ENCODE data around the gene RUNDC1. TPM values are rescaled to one million over a fixed set of nuclear protein-coding genes. Genes with fewer than 3 reads are reported as not detected.

The RUNDC1 gene
- total and polyA plus RNA-seq, 5 donors from 2014 or later, result 10.6 to 15.2 (median 14.1) TPM

DNA sequence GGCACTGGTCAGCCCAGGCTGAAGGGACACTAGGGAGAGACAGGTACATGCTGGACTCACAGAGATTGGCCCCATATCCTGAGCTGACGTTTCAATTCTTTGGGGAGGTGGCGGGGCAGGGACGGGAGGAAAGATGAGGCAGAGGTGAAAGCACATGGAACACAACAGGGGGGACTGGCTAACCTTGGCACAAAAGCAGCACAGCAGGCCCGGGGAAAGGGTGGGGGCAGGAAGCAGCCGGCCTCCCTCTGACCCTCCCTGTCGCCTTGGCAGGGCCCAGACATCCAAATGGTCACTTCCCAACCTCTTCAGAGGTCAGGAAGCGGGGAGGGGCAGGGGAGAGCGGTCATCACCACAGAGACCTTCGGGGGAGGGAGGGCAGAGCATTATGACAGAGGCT lies 35.2 kb downstream of the RUNDC1 start:
- no peak for ATAC-seq (ENCODE audit: low read depth in 2 of 2)
- Histone ChIP-seq H3K9me3 (ENCODE audit: control insufficient read depth in 2 of 2, low read length in 2 of 2) (no peaks in the 10 kb centered on the region), H3K4me1 (ENCODE audit: control insufficient read depth, insufficient read depth, low read length, poor library complexity, severe bottlenecking) (no peaks in the 10 kb centered on the region), H3K4me3 (ENCODE audit: low read depth, low read length) (no peak overlapping the region), H3K27ac (ENCODE audit: insufficient read depth, low read length, poor library complexity, severe bottlenecking) (no peak overlapping the region), H3K36me3 (ENCODE audit: control insufficient read depth, insufficient read depth, low read length) (peaks cover 25% of the 10 kb centered on the region), H3K27me3 (ENCODE audit: control insufficient read depth, insufficient read depth, low read length) (no peaks in the 10 kb centered on the region)
- Mint-ChIP-seq H3K4me1 (peaks cover 7 to 37% (median 17%) of the 10 kb centered on the region in 4 donors), H3K9me3 (no peaks in the 10 kb centered on the region), H3K27me3 (no peaks in the 10 kb centered on the region), H3K27ac (peak overlapping the region in 1 of 3 donors; percentile 62), H3K36me3 (peaks cover 17% of the 10 kb centered on the region), H3K4me3 (peak overlapping the region in 1 of 4 donors; percentile 11)
- DNase-seq, result no peak

DNA sequence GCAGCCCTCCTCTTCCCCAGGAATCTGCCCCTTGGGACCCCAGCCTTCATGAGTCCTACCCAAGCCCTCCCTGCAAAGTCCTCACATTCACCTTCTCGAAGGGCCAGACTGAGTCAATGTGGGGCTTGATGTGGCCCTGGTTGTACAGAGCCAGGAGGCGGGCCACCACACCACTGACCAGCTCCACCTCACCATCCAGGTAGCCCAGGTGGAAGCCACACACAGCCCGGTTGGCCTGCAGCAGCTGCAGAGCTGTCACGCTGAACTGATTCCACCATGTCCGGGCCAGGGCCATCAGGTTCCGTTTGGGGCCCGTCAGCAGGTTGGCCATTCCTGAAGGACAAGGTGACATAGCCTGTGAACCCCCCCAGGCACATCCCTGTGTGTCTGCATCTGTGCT lies 35.9 kb downstream of the RUNDC1 start:
- H3K4me3 Mint-ChIP-seq, result no peak overlapping the region
- no peaks in the 10 kb centered on the region for H3K9me3 ChIP-seq (ENCODE audit: control insufficient read depth in 2 of 2, low read length in 2 of 2)
- no peaks in the 10 kb centered on the region for H3K4me1 ChIP-seq (ENCODE audit: control insufficient read depth, insufficient read depth, low read length, poor library complexity, severe bottlenecking)
- H3K27ac ChIP-seq (ENCODE audit: insufficient read depth, low read length, poor library complexity, severe bottlenecking), result no peak overlapping the region
- peaks cover 17% of the 10 kb centered on the region for H3K36me3 Mint-ChIP-seq
- H3K27ac Mint-ChIP-seq, result no peak overlapping the region
- no peak overlapping the region for H3K4me3 ChIP-seq (ENCODE audit: low read depth, low read length)
- no peaks in the 10 kb centered on the region for H3K27me3 Mint-ChIP-seq
- H3K9me3 Mint-ChIP-seq, result peaks cover 0 to 1% (median 0%) of the 10 kb centered on the region in 7 donors
- H3K27me3 ChIP-seq (ENCODE audit: control insufficient read depth, insufficient read depth, low read length), result no peaks in the 10 kb centered on the region
- no peak for DNase-seq
- H3K4me1 Mint-ChIP-seq, result peaks cover 6 to 38% (median 13%) of the 10 kb centered on the region in 4 donors
- peaks cover 25% of the 10 kb centered on the region for H3K36me3 ChIP-seq (ENCODE audit: control insufficient read depth, insufficient read depth, low read length)
- no peak for ATAC-seq (ENCODE audit: low read depth in 2 of 2)

DNA sequence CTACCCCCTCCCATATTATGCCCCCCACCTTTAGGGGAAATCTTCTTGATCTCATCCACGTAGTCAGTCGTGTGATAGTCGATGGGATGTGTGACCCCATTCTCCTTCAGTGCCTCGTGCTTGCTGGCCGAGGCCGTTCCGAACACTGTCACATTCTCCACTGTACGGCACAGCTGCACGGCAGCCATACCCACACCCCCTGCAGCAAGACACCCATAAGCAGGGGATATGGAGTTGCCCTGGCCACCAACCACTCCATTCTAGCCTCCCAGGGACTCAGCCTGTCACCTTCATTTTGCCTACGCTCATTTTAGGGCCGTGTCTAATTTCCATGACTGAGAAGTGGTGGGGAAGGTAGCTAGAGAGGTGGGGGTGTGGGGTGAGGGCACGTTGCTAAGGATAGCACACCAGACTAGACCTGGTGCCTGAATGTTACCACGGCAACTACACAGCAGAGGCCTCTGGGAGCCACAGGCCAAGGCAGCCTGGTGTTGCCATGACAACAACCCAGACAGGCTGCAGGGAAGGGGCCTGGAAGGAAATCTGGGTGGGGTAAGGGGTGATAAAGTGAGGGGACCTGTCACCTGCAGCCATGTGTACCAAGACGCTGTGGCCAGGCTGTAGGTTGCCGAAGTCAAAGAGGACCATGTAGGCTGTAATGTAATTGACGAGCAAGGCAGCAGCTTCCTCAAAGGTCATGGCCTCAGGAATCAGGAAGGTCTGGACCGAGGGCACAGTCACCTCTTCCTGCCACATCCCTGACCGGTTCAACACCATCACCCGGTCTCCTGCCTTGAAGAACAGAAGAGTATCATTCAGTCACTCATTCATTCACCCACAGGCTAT lies 37.9 kb downstream of the RUNDC1 start:
- H3K4me3 ChIP-seq (ENCODE audit: low read depth, low read length), result no peak overlapping the region
- no peak overlapping the region for H3K27ac ChIP-seq (ENCODE audit: insufficient read depth, low read length, poor library complexity, severe bottlenecking)
- no peaks in the 10 kb centered on the region for H3K27me3 ChIP-seq (ENCODE audit: control insufficient read depth, insufficient read depth, low read length)
- no peaks in the 10 kb centered on the region for H3K9me3 ChIP-seq (ENCODE audit: control insufficient read depth in 2 of 2, low read length in 2 of 2)
- H3K4me1 Mint-ChIP-seq, result peaks cover 0 to 39% (median 9%) of the 10 kb centered on the region in 4 donors
- H3K9me3 Mint-ChIP-seq, result peaks cover 0 to 1% (median 0%) of the 10 kb centered on the region in 7 donors
- peak; percentile 25 to 41 for ATAC-seq (ENCODE audit: low read depth in 2 of 2)
- H3K4me3 Mint-ChIP-seq, result peak overlapping the region in 2 of 4 donors; percentile 52 to 94
- peak in 2 of 3 donors; percentile 15 to 21 for DNase-seq
- H3K27me3 Mint-ChIP-seq, result no peaks in the 10 kb centered on the region
- peaks cover 17% of the 10 kb centered on the region for H3K36me3 ChIP-seq (ENCODE audit: control insufficient read depth, insufficient read depth, low read length)
- H3K36me3 Mint-ChIP-seq, result peaks cover 10% of the 10 kb centered on the region
- peaks cover 7% of the 10 kb centered on the region for H3K4me1 ChIP-seq (ENCODE audit: control insufficient read depth, insufficient read depth, low read length, poor library complexity, severe bottlenecking)
- H3K27ac Mint-ChIP-seq, result peak overlapping the region in 1 of 3 donors; percentile 83

DNA sequence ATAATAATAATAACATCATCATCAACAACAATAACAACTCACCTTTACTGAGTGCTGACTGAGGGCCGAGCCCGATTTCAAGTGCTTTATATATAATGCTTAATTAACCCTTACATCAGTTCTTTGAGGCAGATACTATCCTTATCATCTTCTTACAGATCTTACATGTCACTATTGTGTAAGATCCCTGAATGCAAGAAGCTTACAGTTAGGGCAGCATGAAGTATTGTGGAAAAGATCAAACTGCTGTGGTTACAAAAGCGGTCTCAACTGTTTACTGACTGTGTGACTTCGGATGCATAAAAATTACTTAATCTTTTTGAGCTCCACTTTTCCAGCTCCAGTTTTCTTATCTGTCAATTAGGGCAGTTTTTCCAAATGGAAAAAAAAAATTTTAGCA lies 38.6 kb downstream of the RUNDC1 start:
- peaks cover 7% of the 10 kb centered on the region for H3K36me3 Mint-ChIP-seq
- H3K9me3 Mint-ChIP-seq, result peaks cover 0 to 1% (median 0%) of the 10 kb centered on the region in 7 donors
- no peaks in the 10 kb centered on the region for H3K27me3 Mint-ChIP-seq
- peak overlapping the region in 2 of 3 donors; percentile 3 to 8 for H3K27ac Mint-ChIP-seq
- H3K4me1 Mint-ChIP-seq, result peaks cover 0 to 39% (median 9%) of the 10 kb centered on the region in 4 donors
- Histone ChIP-seq H3K4me1 (ENCODE audit: control insufficient read depth, insufficient read depth, low read length, poor library complexity, severe bottlenecking) (peaks cover 9% of the 10 kb centered on the region), H3K27me3 (ENCODE audit: control insufficient read depth, insufficient read depth, low read length) (no peaks in the 10 kb centered on the region), H3K36me3 (ENCODE audit: control insufficient read depth, insufficient read depth, low read length) (peaks cover 10% of the 10 kb centered on the region), H3K4me3 (ENCODE audit: low read depth, low read length) (no peak overlapping the region), H3K9me3 (ENCODE audit: control insufficient read depth in 2 of 2, low read length in 2 of 2) (no peaks in the 10 kb centered on the region), H3K27ac (ENCODE audit: insufficient read depth, low read length, poor library complexity, severe bottlenecking) (no peak overlapping the region)
- peak overlapping the region in 1 of 4 donors; percentile 94 for H3K4me3 Mint-ChIP-seq
- no peak for ATAC-seq (ENCODE audit: low read depth in 2 of 2)
- DNase-seq, result no peak

DNA sequence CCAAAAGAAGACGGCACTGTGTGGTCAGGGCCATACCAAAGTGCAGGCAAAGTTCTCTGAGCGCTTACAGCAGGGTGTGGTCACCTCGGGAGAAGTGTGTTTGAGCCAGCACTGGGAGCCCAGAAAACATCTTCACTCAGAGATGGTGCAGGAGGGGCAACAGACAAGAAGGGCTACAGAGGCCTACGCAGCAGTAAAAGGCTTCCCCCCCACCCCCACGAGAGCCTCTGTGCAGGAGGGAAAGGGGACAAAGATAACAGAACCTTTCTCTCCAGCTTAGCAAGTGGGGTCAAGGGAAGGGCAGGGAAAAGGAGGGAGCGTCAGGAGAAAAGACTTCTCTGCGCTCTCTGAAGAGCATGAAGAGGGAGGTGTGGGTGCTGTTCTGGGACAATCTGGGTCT lies 39.1 kb downstream of the RUNDC1 start:
- Mint-ChIP-seq H3K9me3 (peaks cover 0 to 1% (median 0%) of the 10 kb centered on the region in 7 donors), H3K27me3 (no peaks in the 10 kb centered on the region), H3K36me3 (peaks cover 7% of the 10 kb centered on the region), H3K4me3 (peak overlapping the region; percentile 65 to 94 (median 82)), H3K27ac (peak overlapping the region; percentile 26 to 86 (median 67)), H3K4me1 (peaks cover 4 to 44% (median 10%) of the 10 kb centered on the region in 4 donors)
- Histone ChIP-seq H3K27me3 (ENCODE audit: control insufficient read depth, insufficient read depth, low read length) (no peaks in the 10 kb centered on the region), H3K36me3 (ENCODE audit: control insufficient read depth, insufficient read depth, low read length) (peaks cover 5% of the 10 kb centered on the region), H3K4me1 (ENCODE audit: control insufficient read depth, insufficient read depth, low read length, poor library complexity, severe bottlenecking) (peaks cover 13% of the 10 kb centered on the region), H3K9me3 (ENCODE audit: control insufficient read depth in 2 of 2, low read length in 2 of 2) (no peaks in the 10 kb centered on the region), H3K4me3 (ENCODE audit: low read depth, low read length) (no peak overlapping the region), H3K27ac (ENCODE audit: insufficient read depth, low read length, poor library complexity, severe bottlenecking) (no peak overlapping the region)
- ATAC-seq (ENCODE audit: low read depth in 2 of 2) (no peak), DNase-seq (no peak)

DNA sequence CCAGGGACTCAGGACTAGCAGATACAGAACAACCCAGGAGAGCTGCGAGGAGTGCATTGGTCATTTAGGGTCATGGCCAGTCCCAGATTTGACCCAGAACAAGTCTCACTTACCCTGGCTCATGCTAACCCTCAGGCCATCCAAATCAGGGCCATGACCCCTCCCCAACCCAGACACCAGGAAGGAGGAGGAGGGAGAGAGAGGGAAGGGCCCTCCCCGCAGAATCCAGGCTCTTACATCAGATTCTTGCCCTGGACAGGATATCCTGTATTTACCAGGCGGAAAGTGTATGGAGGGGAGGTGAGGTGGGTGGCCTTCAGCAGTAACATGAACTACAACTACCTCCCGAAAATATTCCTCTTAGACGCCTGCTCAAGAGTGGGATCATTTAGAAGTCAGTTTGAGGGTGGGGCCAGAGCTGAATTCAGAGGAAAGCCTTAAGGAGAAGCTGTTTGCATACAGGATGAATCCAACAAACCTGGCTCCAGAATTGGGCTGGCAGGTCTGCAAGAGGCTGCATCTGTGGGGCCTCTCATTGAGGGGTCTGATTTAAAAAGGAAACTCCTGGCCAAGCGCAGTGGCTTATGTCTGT lies 39.8 kb downstream of the RUNDC1 start:
- ATAC-seq (ENCODE audit: low read depth in 2 of 2) (no peak), DNase-seq (no peak)
- peaks cover 6 to 46% (median 12%) of the 10 kb centered on the region in 4 donors for H3K4me1 Mint-ChIP-seq
- H3K36me3 ChIP-seq (ENCODE audit: control insufficient read depth, insufficient read depth, low read length), result no peaks in the 10 kb centered on the region
- H3K36me3 Mint-ChIP-seq, result peaks cover under 1% of the 10 kb centered on the region
- H3K4me3 ChIP-seq (ENCODE audit: low read depth, low read length), result no peak overlapping the region
- H3K27me3 ChIP-seq (ENCODE audit: control insufficient read depth, insufficient read depth, low read length), result no peaks in the 10 kb centered on the region
- H3K9me3 Mint-ChIP-seq, result peaks cover 0 to 1% (median 0%) of the 10 kb centered on the region in 7 donors
- H3K27me3 Mint-ChIP-seq, result no peaks in the 10 kb centered on the region
- H3K4me3 Mint-ChIP-seq, result peak overlapping the region; percentile 52 to 94 (median 92)
- no peaks in the 10 kb centered on the region for H3K9me3 ChIP-seq (ENCODE audit: control insufficient read depth in 2 of 2, low read length in 2 of 2)
- H3K27ac ChIP-seq (ENCODE audit: insufficient read depth, low read length, poor library complexity, severe bottlenecking), result no peak overlapping the region
- H3K4me1 ChIP-seq (ENCODE audit: control insufficient read depth, insufficient read depth, low read length, poor library complexity, severe bottlenecking), result peaks cover 19% of the 10 kb centered on the region
- H3K27ac Mint-ChIP-seq, result peak overlapping the region; percentile 26 to 69 (median 67)

DNA sequence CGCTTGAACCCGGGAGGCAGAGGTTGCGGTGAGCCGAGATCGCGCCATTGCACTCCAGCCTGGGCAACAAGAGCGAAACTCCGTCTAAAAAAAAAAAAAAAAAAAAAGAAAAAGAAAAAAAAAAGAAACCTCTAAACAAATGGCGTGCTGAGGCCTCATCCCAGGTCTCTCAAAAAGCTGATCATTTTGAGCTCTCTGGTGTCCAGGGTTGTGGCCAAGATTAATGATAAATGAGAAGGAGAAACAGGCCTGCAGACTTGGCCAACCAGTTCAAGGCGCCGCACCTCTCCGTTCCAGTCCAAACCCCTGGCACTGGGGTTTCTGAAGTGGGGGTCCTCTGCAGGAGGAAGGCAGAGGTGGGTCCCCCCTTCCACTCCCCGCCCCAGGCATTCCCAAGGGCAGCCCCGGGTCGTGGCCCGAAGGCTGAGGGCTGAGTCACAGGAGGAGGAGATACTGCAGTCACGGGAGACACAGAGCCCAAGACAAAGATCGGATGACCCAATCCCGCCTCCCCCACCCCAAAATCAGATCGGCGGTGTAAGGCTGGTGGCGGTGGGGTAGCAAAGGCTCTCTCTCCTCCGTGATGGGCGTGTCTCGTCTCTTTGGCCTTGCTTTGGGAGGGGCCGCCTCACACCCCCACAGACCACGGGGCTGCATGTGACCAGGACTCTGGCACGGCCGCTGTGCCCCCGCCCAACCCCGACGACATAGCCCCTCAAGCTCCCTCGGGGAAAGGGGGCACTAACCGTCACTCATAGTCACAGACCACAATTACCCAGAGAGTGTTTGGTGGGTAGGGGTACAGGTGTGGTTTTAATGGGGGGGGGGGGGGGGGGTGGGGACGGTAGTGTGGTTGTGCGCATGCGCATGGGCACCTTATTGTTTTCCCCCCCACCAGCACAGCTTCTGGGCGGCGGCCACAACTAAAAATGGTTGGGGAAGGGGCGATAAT lies 40.7 kb downstream of the RUNDC1 start:
- H3K27me3 Mint-ChIP-seq, result no peaks in the 10 kb centered on the region
- peak overlapping the region; percentile 90 to 94 (median 92) for H3K4me3 Mint-ChIP-seq
- no peaks in the 10 kb centered on the region for H3K9me3 ChIP-seq (ENCODE audit: control insufficient read depth in 2 of 2, low read length in 2 of 2)
- no peaks in the 10 kb centered on the region for H3K36me3 Mint-ChIP-seq
- DNase-seq, result no peak
- H3K4me3 ChIP-seq (ENCODE audit: low read depth, low read length), result no peak overlapping the region
- no peak for ATAC-seq (ENCODE audit: low read depth in 2 of 2)
- H3K27ac Mint-ChIP-seq, result peak overlapping the region; percentile 71 to 92 (median 88)
- peaks cover 0 to 1% (median 0%) of the 10 kb centered on the region in 7 donors for H3K9me3 Mint-ChIP-seq
- peak overlapping the region; percentile 23 for H3K27ac ChIP-seq (ENCODE audit: insufficient read depth, low read length, poor library complexity, severe bottlenecking)
- H3K4me1 ChIP-seq (ENCODE audit: control insufficient read depth, insufficient read depth, low read length, poor library complexity, severe bottlenecking), result peaks cover 23% of the 10 kb centered on the region
- no peaks in the 10 kb centered on the region for H3K27me3 ChIP-seq (ENCODE audit: control insufficient read depth, insufficient read depth, low read length)
- H3K36me3 ChIP-seq (ENCODE audit: control insufficient read depth, insufficient read depth, low read length), result no peaks in the 10 kb centered on the region
- H3K4me1 Mint-ChIP-seq, result peaks cover 6 to 47% (median 12%) of the 10 kb centered on the region in 4 donors

Measured in CD4-positive, CD25-positive, alpha-beta regulatory T cell (primary cell).